K562 (cell line): Measurements from ENCODE around the gene CAMSAP3. TPM values are rescaled to one million over a fixed set of nuclear protein-coding genes. Genes with fewer than 3 reads are reported as not detected.

Experiments used
- AFF1 ChIP-seq, 2 experiments: fragments of 450-650 bp; IDR thresholded peaks; 2 replicates each; pipeline ENCODE4 v1.6.1; 2018; ENCODE audit warnings: mild to moderate bottlenecking in 2 of 2, low read depth in 1 of 2; ENCODE audit not compliant: partially characterized antibody in 2 of 2
- ARID2 ChIP-seq: fragments of 450-650 bp; IDR thresholded peaks from 2 replicates; pipeline ENCODE4 v1.6.1; 2017; ENCODE audit warnings: antibody characterized with exemption, mild to moderate bottlenecking
- BCL6 ChIP-seq: fragments of 250-450 bp; sonication (Bioruptor Pico); IDR thresholded peaks from 2 replicates; pipeline ENCODE4 v1.4.0; 2020
- CAMTA2 ChIP-seq: fragments of 250-450 bp; sonication (Bioruptor Pico); conservative IDR thresholded peaks from 2 replicates; pipeline ENCODE4 v1.5.1; 2022
- CREBBP ChIP-seq: IDR thresholded peaks from one replicate; pipeline ENCODE4 v1.6.1; 2012; ENCODE audit warnings: low read depth, mild to moderate bottlenecking, control low read depth, inconsistent platforms, low read length
- CTBP1 ChIP-seq: fragments of 450-650 bp; IDR thresholded peaks from 2 replicates; pipeline ENCODE4 v1.6.1; 2016; ENCODE audit warnings: borderline replicate concordance
- CTCF ChIP-seq, 3 experiments: IDR thresholded peaks in 2 of 3; conservative IDR thresholded peaks in 1 of 3; 2 replicates each; pipeline ENCODE4 v1.5.1; 2011 to 2012; ENCODE audit warnings: low read length in 3 of 3, mild to moderate bottlenecking in 3 of 3, control low read depth in 2 of 3, improper control_type of control experiment in 1 of 3, inconsistent platforms in 1 of 3, low read depth in 1 of 3, mixed read lengths in 1 of 3, moderate library complexity in 1 of 3; ENCODE audit not compliant: insufficient read depth in 2 of 3
- EP300 ChIP-seq: IDR thresholded peaks from 2 replicates; pipeline ENCODE4 v1.6.1; 2012; ENCODE audit warnings: low read length, improper control_type of control experiment
- HINFP ChIP-seq: fragments of 450-650 bp; conservative IDR thresholded peaks from 2 replicates; pipeline ENCODE4 v1.6.1; 2016; ENCODE audit warnings: missing genetic modification characterization, low read depth, mild to moderate bottlenecking, control low read depth, missing compliant biosample characterization
- MAFK ChIP-seq: IDR thresholded peaks from 2 replicates; pipeline ENCODE4 v1.6.1; 2011; ENCODE audit warnings: low read length, improper control_type of control experiment
- POLR2A ChIP-seq: fragments of 450-650 bp; conservative IDR thresholded peaks from 2 replicates; pipeline ENCODE4 v1.6.1; 2016
- POLR2H ChIP-seq: IDR thresholded peaks from 2 replicates; pipeline ENCODE4 v1.6.1; 2016; ENCODE audit warnings: missing genetic modification characterization, low read depth, mild to moderate bottlenecking, control low read depth, missing compliant biosample characterization, moderate library complexity
- RFX1 ChIP-seq: fragments of 450-650 bp; IDR thresholded peaks from 2 replicates; pipeline ENCODE4 v1.6.1; 2016; ENCODE audit warnings: mild to moderate bottlenecking, moderate library complexity
- SIN3B ChIP-seq: fragments of 450-650 bp; IDR thresholded peaks from 2 replicates; pipeline ENCODE4 v1.6.1; 2017; ENCODE audit warnings: low read depth, mild to moderate bottlenecking, moderate library complexity
- SP1 ChIP-seq: sonication (generic); formaldehyde crosslinking; IDR thresholded peaks from 2 replicates; pipeline ENCODE4 v1.8.1; 2022; ENCODE audit warnings: mild to moderate bottlenecking, missing genetic modification reagents
- SRSF1 ChIP-seq: fragments of 200-400 bp; formaldehyde crosslinking; IDR thresholded peaks from 2 replicates; pipeline ENCODE4 v1.6.1; 2017; ENCODE audit warnings: mild to moderate bottlenecking, low read depth, low read length, moderate library complexity
- ZBED1 ChIP-seq: IDR thresholded peaks from 2 replicates; pipeline ENCODE4 v1.6.1; 2014
- ZNF121 ChIP-seq: sonication (generic); formaldehyde crosslinking; conservative IDR thresholded peaks from 2 replicates; pipeline ENCODE4 v1.8.0; 2022; ENCODE audit warnings: missing genetic modification reagents
- ZNF184 ChIP-seq: sonication (generic); formaldehyde crosslinking; IDR thresholded peaks from 2 replicates; pipeline ENCODE4 v1.5.0; 2020; ENCODE audit warnings: missing genetic modification reagents
- ZNF347 ChIP-seq: fragments of 450-650 bp; formaldehyde crosslinking; IDR thresholded peaks from 2 replicates; pipeline ENCODE4 v1.4.0; 2020; ENCODE audit warnings: low read depth, mild to moderate bottlenecking, moderate library complexity
- ZNF668 ChIP-seq: fragments of 250-450 bp; sonication (Bioruptor Pico); IDR thresholded peaks from 2 replicates; pipeline ENCODE4 v1.8.0; 2022; ENCODE audit warnings: mild to moderate bottlenecking, inconsistent platforms
- ZNF740 ChIP-seq, 3 experiments: fragments of 200-800 bp in 1 of 3; sonication (Bioruptor generic) in 1 of 3; sonication (generic) in 1 of 3; formaldehyde crosslinking in 1 of 3; IDR thresholded peaks; 2 replicates each; pipeline versions ENCODE4 v1.6.1 to v1.8.0; 2016 to 2022; ENCODE audit warnings: mild to moderate bottlenecking in 2 of 3, missing compliant biosample characterization in 2 of 3, missing genetic modification characterization in 2 of 3, missing genetic modification reagents in 1 of 3
- polyA plus RNA-seq, 8 experiments: library from polyadenylated mRNA; depleted of rRNA in 4 of 8; stranded (reverse) in 5 of 8; unstranded in 3 of 8; fragments of >200 nt; fragmentation: Nextera tagmentation in 2 of 8; fragmentation: Illumina TruSeq in 1 of 8; extraction: Ambion mirVana in 2 of 8; extraction: Trizol in 1 of 8; gene quantifications; 2 replicates each; pipeline versions ENCODE4 v1.2.1 to v1.2.3, GENCODE V29; 2011 to 2014; ENCODE audit warnings: inconsistent platforms in 1 of 8, missing spikeins in 1 of 8
- total RNA-seq, 7 experiments: library from RNA; depleted of rRNA in 6 of 7; stranded (reverse); fragments of >200 nt in 6 of 7; fragmentation: Illumina TruSeq in 2 of 7; extraction: Trizol in 2 of 7; gene quantifications; 2 replicates each; pipeline versions ENCODE4 v1.2.1 to v1.2.3, GENCODE V29; 2011 to 2021; ENCODE audit warnings: low replicate concordance in 1 of 7

CAMSAP3 gene
- total and polyA plus RNA-seq, 9 of the 15 experiments (the other 6 are each of a cell fraction or from before 2014, with no cell fraction given): 0.01 to 0.89 (median 0.22) TPM; not detected in 1

- TF ChIP-seq SRSF1: no peak
- TF ChIP-seq CREBBP: no peak
- peak; percentile 65; the same call in 1 of the 2 replicates for TF ChIP-seq CTBP1
- 0 out of 2 replicates have a peak, but pooled peaks have one; percentile 7 for TF ChIP-seq HINFP (tag)
- TF ChIP-seq ARID2: peak; percentile 59; the same call in 1 of the 2 replicates
- TF ChIP-seq MAFK: no peak
- TF ChIP-seq ZNF121: no peak
- no peak for TF ChIP-seq ZNF184 (CRISPR knock-in tag)
- no peak for TF ChIP-seq BCL6 (CRISPR knock-in tag)
- no peak for TF ChIP-seq ZNF668
- TF ChIP-seq CAMTA2 (CRISPR knock-in tag): no peak
- no peak for TF ChIP-seq SIN3B
- TF ChIP-seq ZNF740 (CRISPR knock-in tag; IDR thresholded peaks at IDR 0.05): no peak
- no peak for TF ChIP-seq ZNF740 (tag; IDR thresholded peaks at IDR 0.05)
- peak in 1 of 2 experiments; percentile 56 for TF ChIP-seq AFF1 (IDR thresholded peaks at IDR 0.05; ENCODE audit: low read depth in 1 of 2, partially characterized antibody in 2 of 2)
- TF ChIP-seq CTCF (IDR thresholded peaks at IDR 0.05 in 2 of 3, conservative IDR thresholded peaks at IDR 0.05 in 1 of 3; ENCODE audit: insufficient read depth in 2 of 3, low read depth in 1 of 3, low read length in 3 of 3): peak; percentile 88 to 99 (median 96)
- no peak for TF ChIP-seq RFX1
- peak; percentile 70 for TF ChIP-seq EP300
- no peak for TF ChIP-seq ZBED1
- no peak for TF ChIP-seq POLR2A
- TF ChIP-seq ZNF347 (CRISPR knock-in tag): no peak
- TF ChIP-seq POLR2H (tag): no peak
- peak; percentile 63; the same call in 1 of the 2 replicates for TF ChIP-seq SP1 (CRISPR knock-in tag)
Observed at GRCh38 chr19:7652061-7652641, 56.5 kb downstream of the CAMSAP3 start (continued).
